Stomach (tissue), 9 donors: ENCODE data around the gene KLK14. TPM values are rescaled to one million over a fixed set of nuclear protein-coding genes. Genes with fewer than 3 reads are reported as not detected.
A peak's percentile ranks its signal among the peaks of the same experiment; 100 is the strongest.

ENCODE experiments used
- DNase-seq, 2 donors: peaks; one replicate each; pipeline versions ENCODE4 v3.0.0 to v3.0.0-alpha.2; 2013 to 2019
- H3K27ac ChIP-seq, 5 donors: fragments of 200-600 bp in 4 of 5; sonication (generic) in 4 of 5; one replicate each; pipeline ENCODE4 v1.5.1; 2013 to 2019; ENCODE audit warnings: mild to moderate bottlenecking in 1 of 5, moderate library complexity in 1 of 5
- H3K27me3 ChIP-seq, 3 donors: fragments of 200-600 bp; sonication (generic); one replicate each; pipeline ENCODE4 v1.5.1; 2017 to 2019; ENCODE audit warnings: mixed run types in 1 of 3
- H3K36me3 ChIP-seq, 4 donors: fragments of 200-600 bp; sonication (generic); 1 replicate in 3 of 4; 2 replicates in 1 of 4; pipeline ENCODE4 v1.5.1; 2016 to 2019
- H3K4me1 ChIP-seq, 4 donors: fragments of 200-600 bp; sonication (generic); one replicate each; pipeline ENCODE4 v1.5.1; 2016 to 2019
- H3K4me3 ChIP-seq, 4 donors: fragments of 200-600 bp; sonication (generic) in 3 of 4; one replicate each; pipeline ENCODE4 v1.5.1; 2016 to 2019; ENCODE audit warnings: mild to moderate bottlenecking in 1 of 4
- H3K9me3 ChIP-seq, 4 donors: fragments of 200-600 bp; sonication (generic); one replicate each; pipeline ENCODE4 v1.5.1; 2016 to 2019
- EP300 ChIP-seq: sonication (generic); formaldehyde crosslinking; IDR thresholded peaks from one replicate; pipeline ENCODE4 v1.6.1; 2017; ENCODE audit warnings: antibody characterized with exemption
- POLR2A ChIP-seq, 4 donors: fragments of 450-650 bp; IDR thresholded peaks; one replicate each; pipeline ENCODE4 v1.6.1; 2016; ENCODE audit warnings: antibody characterized with exemption in 4 of 4, control low read depth in 2 of 4, mild to moderate bottlenecking in 1 of 4, moderate library complexity in 1 of 4
- POLR2AphosphoS5 ChIP-seq, 3 donors: sonication (generic); formaldehyde crosslinking; IDR thresholded peaks; one replicate each; pipeline ENCODE4 v1.6.1; 2016; ENCODE audit warnings: antibody characterized with exemption in 3 of 3
- WGBS, 5 donors: extraction: QIAGEN DNeasy Blood & Tissue Kit in 3 of 5; methylation state at CpG; one replicate each; pipeline versions ENCODE4 v1.1.5 to v1.1.7; 2013 to 2018; 5-methylcytosine and 5-hydroxymethylcytosine counted together
- intact Hi-C: fragments of 100-400 bp; cut with DNase I; formaldehyde crosslinking; loops from one replicate; pipeline ENCODE4 v1.15.1; 2023; ENCODE audit warnings: low total_unique reads
- polyA plus RNA-seq, 3 donors: library from polyadenylated mRNA; stranded (reverse); fragments of 200-250 nt; gene quantifications; one replicate each; pipeline ENCODE4 v1.2.3, GENCODE V29; 2013
- total RNA-seq, 5 donors: library from RNA; depleted of rRNA; stranded (reverse); fragments of >200 nt; gene quantifications; one replicate each; pipeline versions ENCODE4 v1.1.0 to v1.2.3, GENCODE V29; 2014 to 2016
- TF ChIP-seq, protein P1 (sequence below), 7 experiments: fragments of 450-650 bp in 4 of 7; fragments of 200-600 bp in 3 of 7; sonication (generic) in 3 of 7; IDR thresholded peaks; one replicate each; pipeline ENCODE4 v1.5.1; 2016 to 2019; ENCODE audit warnings: antibody characterized with exemption in 7 of 7, control low read depth in 2 of 7, mild to moderate bottlenecking in 1 of 7
- donor health status: healthy with polysubstance abuse.
- donor health status: Bipolar disorder and iron deficiency.
- donor health status: healthy.

The KLK14 gene
- total and polyA plus RNA-seq, 8 donors = 0.31 to 0.35 TPM; not detected in 6

- intact Hi-C loops = no loop called here
- Histone ChIP-seq H3K27ac (peak within 1 kb of the TSS in 2 of 5 donors; percentile 0 to 44), H3K4me3 (peak within 1 kb of the TSS; percentile 22 to 41 (median 26)), H3K9me3 (no peaks in the 10 kb centered on the region), H3K36me3 (no peaks in the 10 kb centered on the region), H3K27me3 (peaks cover 6 to 48% (median 11%) of the 10 kb centered on the region in 3 donors), H3K4me1 (peaks cover 10 to 18% (median 13%) of the 10 kb centered on the region in 4 donors)
- 17 to 25% (median 19%) methylated on average over 25 to 38 of the region's 38 CpGs for WGBS, 5 donors
- DNase-seq = peak; percentile 46 to 49
- no peak for TF ChIP-seq EP300
- no peak for TF ChIP-seq POLR2A (IDR thresholded peaks at IDR 0.05)
- peak in 1 of 3 donors; percentile 20 for TF ChIP-seq POLR2AphosphoS5 (IDR thresholded peaks at IDR 0.05)
- TF ChIP-seq, protein P1, sequence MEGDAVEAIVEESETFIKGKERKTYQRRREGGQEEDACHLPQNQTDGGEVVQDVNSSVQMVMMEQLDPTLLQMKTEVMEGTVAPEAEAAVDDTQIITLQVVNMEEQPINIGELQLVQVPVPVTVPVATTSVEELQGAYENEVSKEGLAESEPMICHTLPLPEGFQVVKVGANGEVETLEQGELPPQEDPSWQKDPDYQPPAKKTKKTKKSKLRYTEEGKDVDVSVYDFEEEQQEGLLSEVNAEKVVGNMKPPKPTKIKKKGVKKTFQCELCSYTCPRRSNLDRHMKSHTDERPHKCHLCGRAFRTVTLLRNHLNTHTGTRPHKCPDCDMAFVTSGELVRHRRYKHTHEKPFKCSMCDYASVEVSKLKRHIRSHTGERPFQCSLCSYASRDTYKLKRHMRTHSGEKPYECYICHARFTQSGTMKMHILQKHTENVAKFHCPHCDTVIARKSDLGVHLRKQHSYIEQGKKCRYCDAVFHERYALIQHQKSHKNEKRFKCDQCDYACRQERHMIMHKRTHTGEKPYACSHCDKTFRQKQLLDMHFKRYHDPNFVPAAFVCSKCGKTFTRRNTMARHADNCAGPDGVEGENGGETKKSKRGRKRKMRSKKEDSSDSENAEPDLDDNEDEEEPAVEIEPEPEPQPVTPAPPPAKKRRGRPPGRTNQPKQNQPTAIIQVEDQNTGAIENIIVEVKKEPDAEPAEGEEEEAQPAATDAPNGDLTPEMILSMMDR (IDR thresholded peaks at IDR 0.05) = no peak
These were observed 18.0 kb downstream of the KLK14 start, which contains the start of gene KLK13 for GRCh38 chr19:51064534-51065220. Gene KLK13 (minus strand): TSS chr19:51065092. CDS start chr19:51065067, 25 bp downstream.

DNA sequence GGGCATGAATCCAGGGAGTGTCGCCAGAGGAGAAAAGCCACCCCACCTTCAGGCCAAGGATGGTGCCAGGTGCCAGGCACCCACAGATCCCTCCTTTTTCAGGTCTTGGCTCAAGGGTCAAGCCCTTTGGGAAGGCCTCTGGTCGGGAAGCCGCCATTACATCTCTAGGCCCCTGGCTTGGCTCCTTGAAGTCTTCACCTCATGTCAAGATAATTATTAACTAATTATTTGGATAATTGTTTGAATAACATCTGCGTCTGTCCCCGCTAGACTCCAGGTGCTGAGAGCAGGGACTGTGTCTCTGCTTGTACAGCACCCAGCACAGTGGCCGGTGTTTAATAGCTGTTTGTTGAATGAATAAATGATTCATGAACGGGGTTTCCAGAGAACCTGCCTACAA, 19.0 kb downstream of the KLK14 start:
- Histone ChIP-seq H3K27ac (peak overlapping the region in 1 of 5 donors; percentile 0), H3K27me3 (peaks cover 6 to 50% (median 11%) of the 10 kb centered on the region in 3 donors), H3K4me1 (peaks cover 10 to 18% (median 13%) of the 10 kb centered on the region in 4 donors), H3K4me3 (no peak overlapping the region), H3K9me3 (no peaks in the 10 kb centered on the region), H3K36me3 (no peaks in the 10 kb centered on the region)
- DNase-seq = peak in 1 of 2 donors; percentile 30
- intact Hi-C loops = no loop called here
- 35 to 63% (median 48%) methylated on average over 6 to 7 of the region's 7 CpGs for WGBS, 5 donors
- TF ChIP-seq POLR2AphosphoS5 (IDR thresholded peaks at IDR 0.05) (no peak), EP300 (no peak), POLR2A (IDR thresholded peaks at IDR 0.05) (no peak)
- TF ChIP-seq, protein P1 (IDR thresholded peaks at IDR 0.05) = no peak

GRCh38 chr19:51060973-51061372, 21.7 kb downstream of the KLK14 start:
- Histone ChIP-seq H3K27me3 (peaks cover 6 to 45% (median 11%) of the 10 kb centered on the region in 3 donors), H3K36me3 (no peaks in the 10 kb centered on the region), H3K9me3 (no peaks in the 10 kb centered on the region), H3K27ac (no peak overlapping the region), H3K4me1 (peaks cover 10 to 18% (median 13%) of the 10 kb centered on the region in 4 donors), H3K4me3 (no peak overlapping the region)
- WGBS, 5 donors = 0 to 41% (median 0%) methylated on average over 1 of the region's 1 CpG
- DNase-seq = no peak
- TF ChIP-seq, protein P1 (IDR thresholded peaks at IDR 0.05) = no peak
- TF ChIP-seq POLR2AphosphoS5 (IDR thresholded peaks at IDR 0.05) = no peak
- no peak for TF ChIP-seq POLR2A (IDR thresholded peaks at IDR 0.05)
- no peak for TF ChIP-seq EP300
- intact Hi-C loops = no loop called here

- H3K9me3 ChIP-seq = no peaks in the 10 kb centered on the region
- H3K36me3 ChIP-seq = no peaks in the 10 kb centered on the region
- peaks cover 6 to 39% (median 8%) of the 10 kb centered on the region in 3 donors for H3K27me3 ChIP-seq
- no peak overlapping the region for H3K27ac ChIP-seq
- H3K4me1 ChIP-seq = peaks cover 7 to 14% (median 9%) of the 10 kb centered on the region in 4 donors
- no peak overlapping the region for H3K4me3 ChIP-seq
- TF ChIP-seq POLR2A (IDR thresholded peaks at IDR 0.05) (no peak), POLR2AphosphoS5 (IDR thresholded peaks at IDR 0.05) (no peak), EP300 (no peak)
- TF ChIP-seq, protein P1 (IDR thresholded peaks at IDR 0.05) = no peak
- intact Hi-C loops = no loop called here
- peak in 1 of 2 donors; percentile 17 for DNase-seq
- WGBS, 5 donors = 64 to 81% (median 69%) methylated on average over 4 of the region's 4 CpGs
These were observed 22.4 kb downstream of the KLK14 start for GRCh38 chr19:51060336-51060735.
